ENCODE data around the gene MOCOS. TPM values are rescaled to one million over a fixed set of nuclear protein-coding genes. Genes with fewer than 3 reads are reported as not detected.

MOCOS gene
- total RNA-seq, 1 donor from 2014 or later = 2.0 TPM

DNA sequence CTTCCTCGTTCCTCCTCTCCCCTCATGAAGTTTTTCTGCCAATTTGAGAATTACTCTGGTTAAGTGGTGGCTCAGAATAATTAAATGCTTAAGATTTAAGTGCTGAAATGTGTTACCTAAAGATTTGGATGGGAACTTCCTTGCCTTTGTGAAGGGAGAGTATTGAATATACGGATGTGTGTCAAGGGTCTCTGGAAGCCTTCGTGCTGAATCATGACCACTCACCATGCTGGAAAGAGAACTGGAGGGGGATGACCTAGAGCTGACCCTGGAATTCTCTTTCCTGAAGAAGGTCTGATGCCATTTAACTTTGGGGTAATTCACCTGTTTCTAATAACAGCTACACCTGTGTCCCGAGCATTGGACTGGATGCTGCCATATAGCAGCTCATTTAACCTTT, 2.2 kb downstream of the MOCOS start:
- TF ChIP-seq, protein P1, sequence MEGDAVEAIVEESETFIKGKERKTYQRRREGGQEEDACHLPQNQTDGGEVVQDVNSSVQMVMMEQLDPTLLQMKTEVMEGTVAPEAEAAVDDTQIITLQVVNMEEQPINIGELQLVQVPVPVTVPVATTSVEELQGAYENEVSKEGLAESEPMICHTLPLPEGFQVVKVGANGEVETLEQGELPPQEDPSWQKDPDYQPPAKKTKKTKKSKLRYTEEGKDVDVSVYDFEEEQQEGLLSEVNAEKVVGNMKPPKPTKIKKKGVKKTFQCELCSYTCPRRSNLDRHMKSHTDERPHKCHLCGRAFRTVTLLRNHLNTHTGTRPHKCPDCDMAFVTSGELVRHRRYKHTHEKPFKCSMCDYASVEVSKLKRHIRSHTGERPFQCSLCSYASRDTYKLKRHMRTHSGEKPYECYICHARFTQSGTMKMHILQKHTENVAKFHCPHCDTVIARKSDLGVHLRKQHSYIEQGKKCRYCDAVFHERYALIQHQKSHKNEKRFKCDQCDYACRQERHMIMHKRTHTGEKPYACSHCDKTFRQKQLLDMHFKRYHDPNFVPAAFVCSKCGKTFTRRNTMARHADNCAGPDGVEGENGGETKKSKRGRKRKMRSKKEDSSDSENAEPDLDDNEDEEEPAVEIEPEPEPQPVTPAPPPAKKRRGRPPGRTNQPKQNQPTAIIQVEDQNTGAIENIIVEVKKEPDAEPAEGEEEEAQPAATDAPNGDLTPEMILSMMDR (IDR thresholded peaks at IDR 0.05; ENCODE audit: unreplicated experiment) = no peak
- no peaks in the 10 kb centered on the region for H3K36me3 Mint-ChIP-seq (ENCODE audit: insufficient read depth)
- DNase-seq (ENCODE audit: low spot score, unreplicated experiment) = no peak
- peaks cover 54% of the 10 kb centered on the region for H3K27me3 Mint-ChIP-seq
- H3K4me1 Mint-ChIP-seq (ENCODE audit: low read depth) = peaks cover 3% of the 10 kb centered on the region
- H3K4me3 Mint-ChIP-seq (ENCODE audit: low read depth) = no peak overlapping the region
- H3K27ac Mint-ChIP-seq = no peak overlapping the region
- no peaks in the 10 kb centered on the region for H3K9me3 Mint-ChIP-seq (ENCODE audit: low read depth)

DNA sequence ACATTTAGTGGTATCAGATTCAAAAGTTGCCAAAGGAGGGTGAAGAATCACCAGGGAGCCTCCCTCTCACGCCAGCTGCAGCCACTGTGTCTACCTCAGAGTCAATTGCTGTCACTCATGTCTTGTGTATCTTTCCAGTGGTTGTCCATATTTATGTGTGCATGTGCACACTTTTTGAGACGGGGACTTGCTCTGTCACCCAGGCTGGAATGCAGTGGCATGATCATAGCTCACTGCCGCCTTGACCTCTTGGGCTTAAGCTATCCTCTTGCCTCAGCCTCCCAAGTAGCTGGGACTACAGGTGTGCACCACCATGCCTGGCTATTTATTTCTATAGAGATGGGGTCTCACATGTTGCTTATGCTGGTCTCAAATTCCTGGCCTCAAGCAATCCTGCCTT, 4.0 kb downstream of the MOCOS start:
- Mint-ChIP-seq H3K27me3 (peaks cover 39% of the 10 kb centered on the region), H3K9me3 (ENCODE audit: low read depth) (no peaks in the 10 kb centered on the region), H3K4me3 (ENCODE audit: low read depth) (no peak overlapping the region)

DNA sequence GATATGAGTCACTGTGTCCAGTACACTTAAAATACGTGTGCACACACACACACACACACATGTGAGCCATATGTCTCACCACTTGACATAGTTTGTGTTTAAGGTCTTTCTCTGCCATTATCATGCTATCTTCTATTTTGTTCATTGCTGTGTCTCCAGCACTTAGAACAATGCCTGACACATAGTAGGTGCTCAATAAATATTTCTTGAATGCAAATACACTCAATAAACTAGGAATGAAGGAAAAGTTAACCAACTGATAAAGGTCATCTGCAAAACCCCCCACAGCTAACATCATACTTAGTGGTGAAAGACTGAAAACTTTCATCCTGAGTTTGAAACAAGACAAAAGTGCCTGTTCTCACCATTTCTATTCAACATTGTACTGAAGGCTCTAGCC, 4.4 kb downstream of the MOCOS start:
- no peak for DNase-seq (ENCODE audit: low spot score, unreplicated experiment)
- peaks cover 35% of the 10 kb centered on the region for H3K27me3 Mint-ChIP-seq
- H3K9me3 Mint-ChIP-seq (ENCODE audit: low read depth) = no peaks in the 10 kb centered on the region
- H3K27ac Mint-ChIP-seq = no peak overlapping the region
- H3K36me3 Mint-ChIP-seq (ENCODE audit: insufficient read depth) = no peaks in the 10 kb centered on the region
- peaks cover 3% of the 10 kb centered on the region for H3K4me1 Mint-ChIP-seq (ENCODE audit: low read depth)
- no peak overlapping the region for H3K4me3 Mint-ChIP-seq (ENCODE audit: low read depth)
- TF ChIP-seq, protein P1 (IDR thresholded peaks at IDR 0.05; ENCODE audit: unreplicated experiment) = no peak

More for the DNA sequence above, 4.0 kb downstream of the MOCOS start:
- no peak overlapping the region for H3K27ac Mint-ChIP-seq
- H3K4me1 Mint-ChIP-seq (ENCODE audit: low read depth) = peaks cover 3% of the 10 kb centered on the region
- DNase-seq (ENCODE audit: low spot score, unreplicated experiment) = no peak
- H3K36me3 Mint-ChIP-seq (ENCODE audit: insufficient read depth) = no peaks in the 10 kb centered on the region
- TF ChIP-seq, protein P1 (IDR thresholded peaks at IDR 0.05; ENCODE audit: unreplicated experiment) = no peak

DNA sequence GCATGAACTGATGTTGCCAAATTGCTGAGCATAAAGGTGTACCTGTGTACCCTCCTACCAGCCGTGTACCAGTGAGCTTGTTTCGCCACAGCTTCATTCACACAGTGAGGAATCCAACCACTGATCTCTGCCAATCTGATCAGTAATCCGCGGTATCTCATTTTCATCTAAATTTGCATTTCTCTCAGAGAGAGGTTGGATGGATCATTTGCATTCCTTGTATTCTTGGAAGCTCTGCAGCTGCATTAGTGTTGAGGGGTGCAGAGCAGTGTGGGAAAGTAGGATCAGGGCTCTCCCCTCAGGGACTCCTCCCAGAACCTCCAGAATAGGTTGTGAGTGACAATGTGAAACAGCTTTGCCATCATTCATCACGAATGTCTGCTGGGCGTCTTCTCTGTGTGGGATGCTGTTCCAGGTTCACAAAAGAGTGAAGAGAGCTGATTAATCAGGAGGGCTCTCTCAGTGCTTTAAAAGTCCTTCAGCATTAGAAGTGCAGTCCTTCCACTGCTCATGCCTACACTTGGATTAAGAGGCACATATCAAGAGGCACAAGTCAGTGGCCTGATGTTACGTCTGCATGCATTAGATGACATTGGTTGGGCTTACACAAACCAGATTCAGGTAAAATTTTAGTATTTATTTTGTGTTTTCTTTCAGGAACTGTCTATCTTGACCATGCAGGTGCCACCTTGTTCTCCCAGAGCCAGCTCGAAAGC, 7.5 kb downstream of the MOCOS start:
- Mint-ChIP-seq H3K27me3 (peaks cover 12% of the 10 kb centered on the region), H3K36me3 (ENCODE audit: insufficient read depth) (no peaks in the 10 kb centered on the region), H3K27ac (no peak overlapping the region), H3K9me3 (ENCODE audit: low read depth) (no peaks in the 10 kb centered on the region), H3K4me1 (ENCODE audit: low read depth) (no peaks in the 10 kb centered on the region), H3K4me3 (ENCODE audit: low read depth) (no peak overlapping the region)
- DNase-seq (ENCODE audit: low spot score, unreplicated experiment) = no peak
- TF ChIP-seq, protein P1 (IDR thresholded peaks at IDR 0.05; ENCODE audit: unreplicated experiment) = no peak

DNA sequence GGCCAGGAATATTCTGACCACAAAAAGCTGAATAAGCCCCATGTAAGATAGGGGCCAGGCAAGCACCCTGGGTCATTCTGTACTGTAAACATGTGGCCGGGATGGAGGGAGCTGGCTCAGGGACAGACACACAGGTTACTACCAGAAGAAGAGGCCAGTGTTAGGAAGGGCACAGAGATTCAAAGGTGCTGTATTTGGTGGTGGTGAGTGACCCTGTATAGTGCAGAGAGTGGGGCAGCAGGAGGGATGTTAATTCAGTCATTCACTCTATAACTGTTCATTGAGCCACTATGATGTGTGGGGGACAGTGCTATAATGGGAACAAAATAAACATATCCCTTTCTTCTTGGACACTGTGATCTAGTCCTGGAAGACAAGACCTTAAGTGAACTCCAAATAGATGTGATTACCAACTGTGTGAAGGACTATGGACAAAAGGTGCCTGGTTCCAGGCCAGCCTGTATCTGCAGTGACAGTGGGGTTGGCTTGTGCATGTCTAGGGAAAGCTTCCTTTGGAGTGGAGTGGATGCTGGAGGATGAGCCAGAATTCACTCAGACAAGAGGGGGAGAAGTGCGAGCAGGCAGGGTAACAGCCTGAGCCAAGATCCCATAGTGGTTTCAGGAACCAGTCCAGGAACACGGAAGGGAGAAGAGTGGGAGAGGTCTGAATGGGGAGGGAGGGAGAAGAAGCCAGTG, 8.3 kb downstream of the MOCOS start:
- no peak overlapping the region for H3K27ac Mint-ChIP-seq
- H3K27me3 Mint-ChIP-seq = peaks cover 6% of the 10 kb centered on the region
- H3K4me1 Mint-ChIP-seq (ENCODE audit: low read depth) = peaks cover 3% of the 10 kb centered on the region
- no peaks in the 10 kb centered on the region for H3K9me3 Mint-ChIP-seq (ENCODE audit: low read depth)
- TF ChIP-seq, protein P1 (IDR thresholded peaks at IDR 0.05; ENCODE audit: unreplicated experiment) = no peak
- DNase-seq (ENCODE audit: low spot score, unreplicated experiment) = no peak
- no peak overlapping the region for H3K4me3 Mint-ChIP-seq (ENCODE audit: low read depth)
- H3K36me3 Mint-ChIP-seq (ENCODE audit: insufficient read depth) = no peaks in the 10 kb centered on the region
